RWPE2 (cell line): ENCODE results near the gene DPP9.

Source experiments
- ATAC-seq: fragments of 200-7000 bp; cut with Tn5 transposase; 3 replicates; pipeline ENCODE4 v1.9.1; 2021; ENCODE audit warnings: low read depth
- DNase-seq: peaks from one replicate; pipeline ENCODE4 v3.0.0-alpha.2; 2020; ENCODE audit warnings: low spot score
- H3K27ac ChIP-seq: fragments of 450-650 bp; 2 replicates; pipeline ENCODE4 v1.5.1; 2017; ENCODE audit warnings: mild to moderate bottlenecking; ENCODE audit not compliant: poor library complexity, severe bottlenecking
- H3K27me3 ChIP-seq: fragments of 250-450 bp; sonication (Bioruptor Pico); 2 replicates; pipeline ENCODE4 v1.5.1; 2021; ENCODE audit warnings: mild to moderate bottlenecking, moderate library complexity; ENCODE audit not compliant: insufficient read depth, poor library complexity, severe bottlenecking
- H3K36me3 ChIP-seq: fragments of 250-450 bp; sonication (Bioruptor Pico); 2 replicates; pipeline ENCODE4 v1.5.1; 2020; ENCODE audit warnings: low read depth, mild to moderate bottlenecking, moderate library complexity
- H3K4me1 ChIP-seq: fragments of 250-450 bp; sonication (Bioruptor Pico); 2 replicates; pipeline ENCODE4 v1.5.1; 2021; ENCODE audit warnings: mild to moderate bottlenecking, moderate library complexity; ENCODE audit not compliant: insufficient read depth, poor library complexity, severe bottlenecking
- H3K4me3 ChIP-seq: fragments of 250-450 bp; sonication (Bioruptor Pico); 2 replicates; pipeline ENCODE4 v1.5.1; 2021; ENCODE audit warnings: mild to moderate bottlenecking, moderate library complexity; ENCODE audit not compliant: severe bottlenecking
- H3K9me3 ChIP-seq: fragments of 250-450 bp; sonication (Bioruptor Pico); 2 replicates; pipeline ENCODE4 v1.5.1; 2021; ENCODE audit warnings: mild to moderate bottlenecking, moderate library complexity; ENCODE audit not compliant: severe bottlenecking
- CTCF ChIP-seq: fragments of 450-650 bp; IDR thresholded peaks from one replicate; pipeline ENCODE4 v1.5.1; 2017; ENCODE audit warnings: mild to moderate bottlenecking, moderate library complexity; ENCODE audit not compliant: poor library complexity, severe bottlenecking

The DPP9 gene

GRCh38 chr19:4693471-4694121, 30.0 kb downstream of the DPP9 start:
- H3K4me3 ChIP-seq, result no peak overlapping the region
- H3K27me3 ChIP-seq, result no peaks in the 10 kb centered on the region
- peaks cover 30% of the 10 kb centered on the region for H3K4me1 ChIP-seq
- H3K9me3 ChIP-seq, result no peaks in the 10 kb centered on the region
- TF ChIP-seq CTCF, result no peak
- no peak for ATAC-seq
- H3K27ac ChIP-seq, result peak overlapping the region; percentile 96
- peaks cover 91% of the 10 kb centered on the region for H3K36me3 ChIP-seq
- no peak for DNase-seq

DNA sequence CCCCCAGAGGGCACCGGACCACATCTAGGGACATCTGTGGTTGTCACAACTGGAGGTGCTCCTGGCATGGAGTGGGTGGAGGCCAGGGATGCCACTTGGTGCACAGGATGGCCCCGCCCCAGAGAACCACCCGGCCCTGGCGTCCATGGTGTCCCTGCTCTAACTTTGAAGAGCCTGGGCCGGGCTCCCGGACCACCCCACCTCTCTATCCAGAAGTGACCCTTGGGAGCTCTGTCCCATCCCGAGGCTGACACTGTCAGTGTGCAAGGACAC, 30.6 kb downstream of the DPP9 start:
- Histone ChIP-seq H3K27me3 (no peaks in the 10 kb centered on the region), H3K4me1 (peaks cover 30% of the 10 kb centered on the region), H3K4me3 (no peak overlapping the region), H3K36me3 (peaks cover 91% of the 10 kb centered on the region), H3K27ac (peak overlapping the region; percentile 96), H3K9me3 (no peaks in the 10 kb centered on the region)
- TF ChIP-seq CTCF, result no peak
- no peak for ATAC-seq
- no peak for DNase-seq

DNA sequence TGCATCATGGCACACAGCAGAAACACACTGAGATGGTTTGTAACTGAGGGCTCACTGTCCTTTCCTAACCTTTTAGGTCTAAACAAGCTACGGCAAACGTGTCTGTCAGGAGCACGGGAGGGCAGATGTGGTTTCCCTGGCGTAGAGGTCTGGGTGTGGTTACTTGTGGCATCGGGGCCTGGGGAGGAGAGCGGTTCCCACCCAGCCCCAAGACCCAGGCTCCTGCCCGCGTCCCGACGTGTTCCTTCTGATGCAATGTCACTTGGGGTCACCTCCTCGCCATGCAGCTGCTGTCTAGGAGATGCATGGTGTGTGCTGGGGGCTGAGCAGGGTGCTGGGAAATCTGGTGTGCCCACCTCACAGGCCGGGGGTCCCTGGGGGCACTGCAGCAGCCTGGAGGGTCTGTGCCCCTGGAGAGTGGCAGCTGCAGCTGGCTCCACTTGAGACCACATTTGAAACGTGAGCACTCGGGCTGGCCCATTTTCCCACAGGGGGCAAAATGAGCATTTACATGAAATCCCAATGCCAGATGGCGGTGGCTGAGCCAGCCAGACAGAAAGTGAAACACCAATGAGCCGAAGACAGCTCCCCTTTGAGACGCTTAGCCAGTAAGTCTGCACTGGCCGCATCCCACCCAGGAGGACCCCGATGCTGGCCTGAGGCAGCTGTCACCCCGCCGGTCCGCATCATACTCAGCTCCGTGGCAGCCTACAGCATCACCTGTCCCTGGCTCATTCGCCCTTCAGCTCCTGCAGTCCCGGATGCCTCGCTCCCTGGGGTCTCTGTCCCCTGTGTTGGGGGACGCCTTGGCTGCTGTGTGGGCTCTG, 31.2 kb downstream of the DPP9 start:
- H3K36me3 ChIP-seq, result peaks cover 91% of the 10 kb centered on the region
- no peak for TF ChIP-seq CTCF
- H3K9me3 ChIP-seq, result no peaks in the 10 kb centered on the region
- peak overlapping the region; percentile 96 for H3K27ac ChIP-seq
- no peak for ATAC-seq
- no peak overlapping the region for H3K4me3 ChIP-seq
- no peak for DNase-seq
- H3K4me1 ChIP-seq, result peaks cover 30% of the 10 kb centered on the region
- no peaks in the 10 kb centered on the region for H3K27me3 ChIP-seq

GRCh38 chr19:4691373-4691772, 32.3 kb downstream of the DPP9 start:
- DNase-seq (no peak), ATAC-seq (no peak)
- H3K9me3 ChIP-seq, result no peaks in the 10 kb centered on the region
- no peak for TF ChIP-seq CTCF
- peaks cover 19% of the 10 kb centered on the region for H3K4me1 ChIP-seq
- H3K4me3 ChIP-seq, result no peak overlapping the region
- peaks cover 91% of the 10 kb centered on the region for H3K36me3 ChIP-seq
- H3K27ac ChIP-seq, result peak overlapping the region; percentile 2
- H3K27me3 ChIP-seq, result no peaks in the 10 kb centered on the region

- no peaks in the 10 kb centered on the region for H3K27me3 ChIP-seq
- H3K27ac ChIP-seq, result no peak overlapping the region
- peaks cover 83% of the 10 kb centered on the region for H3K36me3 ChIP-seq
- H3K4me1 ChIP-seq, result peaks cover 14% of the 10 kb centered on the region
- no peak overlapping the region for H3K4me3 ChIP-seq
- no peak for DNase-seq
- H3K9me3 ChIP-seq, result no peaks in the 10 kb centered on the region
- no peak for ATAC-seq
- peak; percentile 8 for TF ChIP-seq CTCF
These were observed 33.3 kb downstream of the DPP9 start for GRCh38 chr19:4690361-4690760.
